HG03108 (cell line): Measurements from ENCODE around the gene SEMA7A.
A peak's percentile ranks its signal among the peaks of the same experiment; 100 is the strongest.

Experiments used
- ATAC-seq: cut with Tn5 transposase; IDR thresholded peaks from one replicate; pipeline ENCODE4 v1.9.1; 2021; ENCODE audit warnings: moderate library complexity; ENCODE audit not compliant: unreplicated experiment

Gene SEMA7A

GRCh38 chr15:74431645-74432044 lies 2.1 kb downstream of the SEMA7A start:
- no peak for ATAC-seq

- no peak for ATAC-seq
Observed at GRCh38 chr15:74431116-74431515, 2.6 kb downstream of the SEMA7A start.

- no peak for ATAC-seq
Observed at GRCh38 chr15:74430510-74430951, 3.2 kb downstream of the SEMA7A start.

GRCh38 chr15:74429781-74430400 lies 3.9 kb downstream of the SEMA7A start:
- ATAC-seq, result no peak

GRCh38 chr15:74428970-74429780 lies 4.6 kb downstream of the SEMA7A start:
- ATAC-seq, result no peak

GRCh38 chr15:74428442-74428787 lies 5.3 kb downstream of the SEMA7A start:
- ATAC-seq, result no peak

GRCh38 chr15:74427607-74428441 lies 5.9 kb downstream of the SEMA7A start:
- no peak for ATAC-seq

GRCh38 chr15:74426404-74427281 lies 7.1 kb downstream of the SEMA7A start:
- no peak for ATAC-seq

- ATAC-seq, result no peak
Observed at GRCh38 chr15:74425630-74426029, 8.1 kb downstream of the SEMA7A start.

GRCh38 chr15:74424901-74425528 lies 8.7 kb downstream of the SEMA7A start:
- ATAC-seq, result no peak

- ATAC-seq, result no peak
Observed at GRCh38 chr15:74423431-74424257, 10.1 kb downstream of the SEMA7A start.

GRCh38 chr15:74422652-74423430 lies 10.9 kb downstream of the SEMA7A start:
- peak; percentile 33 for ATAC-seq

- no peak for ATAC-seq
Observed at GRCh38 chr15:74422265-74422651, 11.5 kb downstream of the SEMA7A start.

- ATAC-seq, result no peak
Observed at GRCh38 chr15:74421302-74422245, 12.2 kb downstream of the SEMA7A start.

- ATAC-seq, result no peak
Observed at GRCh38 chr15:74420193-74420905, 13.4 kb downstream of the SEMA7A start.

- ATAC-seq, result no peak
Observed at GRCh38 chr15:74419432-74419831, 14.3 kb downstream of the SEMA7A start.
